Nucleus accumbens (tissue), 56 donors: ENCODE measurements around the gene DKK3.

Experiments
- DNase-seq, 56 donors: peaks; one replicate each; lab custom pipeline; 2025; lab: John Stamatoyannopoulos, UW

Gene DKK3

DNA sequence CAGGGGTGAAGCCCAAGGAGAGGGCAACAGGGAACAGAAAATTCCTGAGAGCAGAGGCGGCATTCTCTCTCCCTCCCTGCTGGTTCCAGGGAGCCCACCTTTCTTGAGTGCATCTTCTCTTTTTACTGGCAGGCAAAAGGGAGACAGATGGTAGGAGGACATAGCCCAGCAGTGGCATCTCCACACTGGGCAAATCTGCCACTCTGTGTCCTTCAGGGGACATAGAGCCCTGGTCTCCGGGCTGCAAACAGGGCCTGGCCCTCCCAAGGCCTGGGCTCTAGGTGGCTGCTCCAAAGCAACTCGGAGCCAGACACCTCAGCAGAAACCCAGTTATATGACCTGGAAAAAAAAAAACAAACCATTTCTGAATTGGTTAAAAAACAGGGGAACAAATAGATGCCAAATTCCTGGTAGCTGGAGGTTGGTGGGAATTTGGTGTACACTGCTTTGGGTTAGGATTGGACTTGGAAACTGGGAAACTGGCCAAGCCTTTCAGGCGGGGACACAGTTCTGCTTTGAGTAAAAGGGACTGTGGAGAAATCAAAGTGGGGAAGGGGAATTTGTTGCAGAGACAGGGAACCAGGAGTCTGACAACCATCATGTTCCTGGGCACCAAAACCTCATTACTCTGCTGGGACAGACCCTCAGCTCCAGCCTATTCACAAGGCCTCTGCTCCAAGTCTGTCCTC, 23.6 kb upstream of the DKK3 start:
- DNase-seq: peak in 1 of 56 donors; percentile 13

DNA sequence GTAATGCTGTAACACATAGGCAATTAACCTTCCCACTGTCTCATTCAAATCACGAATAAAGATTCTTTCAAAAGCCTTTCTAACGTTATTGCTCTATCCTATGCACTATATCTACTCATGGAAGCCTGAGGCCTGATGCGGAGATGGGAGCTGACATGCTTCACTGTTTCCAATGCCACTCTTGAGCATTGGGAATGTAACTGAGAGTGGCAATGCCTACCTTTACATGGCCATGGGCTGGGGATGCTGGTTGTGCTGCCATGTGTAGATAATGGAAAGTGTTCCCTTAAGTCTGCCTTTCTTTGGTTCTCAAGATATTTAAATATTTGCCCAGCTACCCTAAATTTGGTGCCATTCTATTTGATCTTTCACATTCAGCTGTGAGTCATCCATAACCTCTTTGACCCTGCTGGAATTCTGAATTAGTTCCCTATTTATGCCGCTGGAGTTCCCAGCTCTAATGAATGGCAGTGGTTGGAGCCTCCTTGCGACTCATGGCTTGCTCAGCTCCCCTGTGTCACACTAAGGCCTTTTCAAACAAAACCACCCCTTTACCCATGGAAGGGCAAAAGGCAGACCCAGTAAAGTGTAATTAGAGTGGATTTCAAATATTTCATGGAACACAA, 21.4 kb upstream of the DKK3 start:
- no peak for DNase-seq

DNA sequence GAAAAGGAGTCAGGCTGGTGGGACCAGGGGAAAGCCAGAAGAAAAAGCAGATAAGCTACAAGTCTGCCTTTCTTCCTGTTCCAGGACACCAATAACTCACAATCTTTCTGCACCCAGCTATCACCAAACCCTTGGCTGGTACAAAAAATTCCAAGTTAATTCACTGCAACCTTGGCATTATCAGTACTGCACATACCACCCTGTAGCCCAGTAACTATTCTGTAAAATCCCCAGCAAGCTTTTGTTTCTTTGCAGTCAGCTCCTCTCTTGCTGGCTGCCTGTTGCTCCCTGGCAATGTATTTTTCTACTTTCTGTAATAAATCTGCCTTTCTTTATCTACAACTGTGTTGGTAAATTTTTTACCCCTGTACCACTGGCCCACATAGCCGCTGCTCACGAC, 20.7 kb upstream of the DKK3 start:
- no peak for DNase-seq

DNA sequence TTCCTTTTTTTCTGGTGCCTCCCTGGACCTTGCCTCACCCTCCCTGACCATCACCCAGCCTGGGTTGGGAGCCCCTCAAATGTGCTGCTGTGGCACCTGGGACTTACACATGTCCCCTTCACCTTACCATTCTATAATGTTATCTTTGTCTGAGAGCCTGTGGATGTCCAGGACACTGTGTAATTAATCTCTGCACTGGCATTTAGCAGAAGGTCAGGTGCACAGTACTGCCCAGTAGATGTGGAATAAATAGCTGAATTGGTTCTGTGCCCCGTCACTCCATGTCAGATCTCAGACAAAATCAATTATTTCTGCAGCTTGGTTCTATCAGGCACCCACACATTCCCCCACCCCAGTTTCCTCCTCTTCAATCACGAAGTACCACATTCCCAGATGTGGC, 19.9 kb upstream of the DKK3 start:
- no peak for DNase-seq

GRCh38 chr11:12026331-12027211, 18.1 kb upstream of the DKK3 start:
- no peak for DNase-seq

DNA sequence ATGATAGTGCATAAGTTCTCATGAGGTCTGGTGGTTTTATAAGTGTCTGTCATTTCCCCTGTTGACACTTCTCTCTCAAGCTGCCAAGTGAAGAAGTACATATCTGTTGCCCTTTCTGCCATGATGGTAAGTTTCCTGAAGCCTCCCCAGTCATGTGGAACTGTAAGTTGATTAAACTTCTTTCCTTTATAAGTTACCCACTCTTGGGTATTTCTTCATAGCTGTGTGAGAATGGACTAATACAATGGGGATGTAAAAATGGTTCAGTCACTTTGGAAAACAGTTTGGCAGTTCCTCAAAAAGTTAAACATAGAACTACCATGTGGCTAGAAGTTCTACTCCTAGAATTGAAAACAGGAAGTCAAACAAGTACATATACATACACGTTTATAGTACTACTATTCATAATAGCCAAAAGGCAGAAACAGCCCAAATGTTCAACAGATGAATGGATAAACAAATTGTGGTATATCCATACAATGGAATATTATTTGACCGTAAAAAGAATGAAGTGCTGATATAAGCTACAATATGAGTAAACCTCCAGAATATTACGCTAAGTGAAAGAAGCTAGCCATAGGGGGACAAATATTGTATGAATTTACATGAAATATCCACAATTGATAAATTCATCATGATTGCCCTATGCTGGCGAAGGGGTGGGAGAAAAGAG, 16.0 kb upstream of the DKK3 start:
- DNase-seq: no peak

- no peak for DNase-seq
Measured at GRCh38 chr11:12023015-12023414, 14.6 kb upstream of the DKK3 start.

DNA sequence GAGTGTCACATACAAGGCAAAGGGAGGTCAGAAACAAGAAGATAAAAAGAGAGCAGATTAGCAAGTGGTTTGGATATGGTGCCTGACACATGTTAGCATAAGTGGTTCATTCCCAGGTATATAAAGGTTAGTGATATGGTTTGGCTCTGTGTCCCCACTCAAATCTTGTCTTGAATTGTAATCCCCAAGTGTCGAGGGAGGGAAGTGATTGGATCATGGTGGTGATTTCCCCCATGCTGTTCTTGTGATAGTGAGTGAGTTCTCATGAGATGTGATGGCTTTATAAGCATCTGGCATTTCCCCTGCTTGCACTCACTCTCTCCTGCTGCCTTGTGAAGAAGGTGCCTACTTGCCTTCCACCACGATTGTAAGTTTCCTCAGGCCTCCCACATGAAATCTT, 12.1 kb upstream of the DKK3 start:
- DNase-seq: no peak

- no peak for DNase-seq
Measured at GRCh38 chr11:12019866-12020416, 11.5 kb upstream of the DKK3 start.

DNA sequence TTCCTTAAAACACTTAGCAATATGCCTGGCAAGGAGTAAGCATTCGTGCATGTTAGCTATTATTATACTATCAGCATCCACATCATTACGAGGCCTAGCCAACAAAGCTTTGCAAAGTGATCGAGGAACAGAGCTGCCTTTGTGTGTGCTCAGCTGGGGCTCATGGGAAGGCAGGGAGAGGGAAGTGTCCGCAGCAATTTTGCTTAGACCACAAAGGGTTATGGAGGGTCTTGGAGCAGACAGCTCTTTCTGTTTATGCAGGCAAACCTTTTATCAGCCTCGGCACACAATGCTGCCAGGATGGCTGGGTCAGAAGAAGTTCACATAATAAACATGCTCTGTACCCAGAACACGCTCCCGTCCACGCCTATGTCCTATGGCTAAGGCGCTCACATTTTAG, 10.9 kb upstream of the DKK3 start:
- peak in 38 of 56 donors; percentile 12 to 66 (median 40) for DNase-seq

DNA sequence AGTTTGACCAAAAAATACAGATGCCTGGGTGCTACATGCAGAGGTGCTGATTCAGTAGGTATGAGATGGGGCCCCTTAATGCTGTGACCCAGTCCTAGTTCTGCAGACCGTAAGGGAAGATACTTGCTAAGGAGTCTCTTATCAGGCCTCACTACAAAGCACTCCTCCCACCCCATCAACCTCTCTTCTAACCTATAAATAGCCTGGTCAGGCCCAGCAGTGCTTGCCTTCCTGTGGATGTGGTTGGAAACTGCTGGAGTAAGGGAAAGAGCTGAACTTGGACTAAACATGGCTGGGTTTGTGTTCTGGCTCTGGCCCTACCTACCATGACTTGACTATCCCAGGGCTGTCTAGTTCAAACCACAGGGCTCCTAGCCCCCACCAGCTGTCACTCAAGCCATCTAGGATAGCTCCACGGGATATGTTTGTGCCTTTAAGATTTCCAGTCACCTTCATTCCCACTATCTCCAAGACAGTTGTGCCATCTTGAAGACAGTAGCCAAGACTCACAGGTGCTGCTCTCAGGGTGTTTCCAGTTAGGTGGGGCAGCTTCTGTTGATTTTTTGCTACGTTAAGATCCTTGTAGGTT, 9.5 kb upstream of the DKK3 start:
- no peak for DNase-seq

- no peak for DNase-seq
Measured at GRCh38 chr11:12017243-12017678, 8.8 kb upstream of the DKK3 start.

- DNase-seq: no peak
Measured at GRCh38 chr11:12016246-12016645, 7.8 kb upstream of the DKK3 start.

DNA sequence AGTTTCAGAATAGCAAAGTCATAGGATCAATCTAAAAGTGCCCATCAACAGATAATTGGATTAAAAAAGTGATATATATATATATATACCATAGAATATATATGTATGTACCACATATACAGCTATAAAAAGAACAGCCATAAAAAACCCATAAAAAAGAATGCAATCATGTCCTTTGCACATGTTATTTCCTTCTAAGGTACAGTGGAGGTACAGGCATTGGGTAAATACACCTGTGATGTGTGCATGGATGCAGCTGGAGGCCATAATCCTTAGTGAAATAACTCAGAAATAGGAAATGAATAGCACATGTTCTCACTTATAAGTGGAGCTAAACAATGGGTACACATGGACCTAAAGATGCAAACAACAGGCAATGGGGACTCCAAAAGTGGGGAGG, 7.1 kb upstream of the DKK3 start:
- no peak for DNase-seq

- no peak for DNase-seq
Measured at GRCh38 chr11:12013781-12014180, 5.4 kb upstream of the DKK3 start.

GRCh38 chr11:12009617-12010321, 1.3 kb upstream of the DKK3 start:
- DNase-seq: no peak

DNA sequence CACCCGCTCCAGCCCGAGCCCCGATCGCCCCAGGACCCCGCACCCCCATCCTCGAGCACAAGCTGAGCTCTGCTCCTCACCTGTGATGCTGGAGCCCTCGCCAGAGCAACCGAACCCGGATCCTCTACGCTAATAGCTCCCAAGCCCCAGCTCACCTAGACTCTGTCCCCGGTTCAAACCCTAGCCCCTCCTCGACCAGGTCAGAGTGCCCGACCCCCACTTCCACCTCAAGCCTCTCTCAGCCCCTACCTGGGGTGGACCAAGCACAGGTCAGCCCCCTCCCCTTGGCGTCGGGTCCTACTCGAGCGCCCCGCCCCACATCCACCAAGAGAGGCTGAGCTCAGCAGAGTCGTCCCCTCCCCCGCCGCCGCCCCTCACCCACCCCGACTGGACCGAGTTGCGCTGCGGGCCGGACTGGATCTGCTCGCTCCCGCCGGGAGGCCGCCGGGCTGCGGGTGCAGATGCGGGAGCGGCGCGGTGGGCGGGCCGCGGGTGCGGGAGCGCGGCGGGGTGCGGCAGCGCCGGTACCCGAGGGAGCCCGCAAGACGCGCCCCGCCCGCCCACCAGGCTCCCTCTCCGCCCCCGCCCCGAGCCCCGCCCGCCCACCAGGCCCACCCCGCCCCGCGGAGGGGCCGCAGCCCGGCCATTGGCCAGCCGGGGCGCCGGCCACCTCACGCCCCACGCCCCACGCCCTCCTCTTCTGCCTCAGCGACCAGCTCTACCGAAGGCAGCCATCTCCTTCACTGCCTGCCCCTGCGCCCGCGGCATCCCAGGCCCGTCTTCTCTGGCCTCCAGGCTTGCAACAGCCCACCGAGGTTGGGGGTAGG, 577 bp upstream of the DKK3 start:
- peak in 39 of 56 donors; percentile 9 to 70 (median 47) for DNase-seq

GRCh38 chr11:12007230-12007593, 1.2 kb downstream of the DKK3 start:
- DNase-seq: no peak
